HG02798 (cell line): ENCODE results near the gene APOBEC3B.
"Not testable (repeated sequence)": the region's sequence is repeated elsewhere in the genome, so short reads cannot be mapped to it uniquely, and the experiment has no call there.

Experiments
- ATAC-seq: cut with Tn5 transposase; IDR thresholded peaks from one replicate; pipeline ENCODE4 v1.9.1; 2021; ENCODE audit warnings: mild to moderate bottlenecking; ENCODE audit not compliant: unreplicated experiment, poor library complexity

The APOBEC3B gene

GRCh38 chr22:38981992-38982927, at the start of gene APOBEC3B:
Gene APOBEC3B, plus strand, starts transcription at chr22:38982347. Its CDS starts 107 bp downstream, at chr22:38982454.
- ATAC-seq, result peak; percentile 64

GRCh38 chr22:38935023-38935422, 47.1 kb upstream of the APOBEC3B start:
- no peak for ATAC-seq

GRCh38 chr22:38935616-38936015, 46.5 kb upstream of the APOBEC3B start:
- ATAC-seq, result no peak

- no peak for ATAC-seq
Measured at GRCh38 chr22:38936562-38936961, 45.6 kb upstream of the APOBEC3B start.

GRCh38 chr22:38937036-38937435, 45.1 kb upstream of the APOBEC3B start:
- ATAC-seq, result no peak

- ATAC-seq, result no peak
Measured at GRCh38 chr22:38937541-38937940, 44.6 kb upstream of the APOBEC3B start.

- no peak for ATAC-seq
Measured at GRCh38 chr22:38938221-38938620, 43.9 kb upstream of the APOBEC3B start.

GRCh38 chr22:38938925-38939324, 43.2 kb upstream of the APOBEC3B start:
- ATAC-seq, result no peak

GRCh38 chr22:38940811-38941384, 41.2 kb upstream of the APOBEC3B start:
- no peak for ATAC-seq

GRCh38 chr22:38941488-38941987, 40.6 kb upstream of the APOBEC3B start:
- ATAC-seq, result peak; percentile 67

- ATAC-seq, result no peak
Measured at GRCh38 chr22:38942702-38943101, 39.4 kb upstream of the APOBEC3B start.

- no peak for ATAC-seq
Measured at GRCh38 chr22:38943201-38943600, 38.9 kb upstream of the APOBEC3B start.

- ATAC-seq, result no peak
Measured at GRCh38 chr22:38943882-38944281, 38.3 kb upstream of the APOBEC3B start.

- no peak for ATAC-seq
Measured at GRCh38 chr22:38944653-38945052, 37.5 kb upstream of the APOBEC3B start.

GRCh38 chr22:38945706-38946338, 36.3 kb upstream of the APOBEC3B start:
- not testable (repeated sequence) for ATAC-seq

- no peak for ATAC-seq
Measured at GRCh38 chr22:38946771-38947170, 35.4 kb upstream of the APOBEC3B start.

GRCh38 chr22:38947321-38948140, 34.6 kb upstream of the APOBEC3B start:
- ATAC-seq, result no peak

- ATAC-seq, result no peak
Measured at GRCh38 chr22:38948181-38948940, 33.8 kb upstream of the APOBEC3B start.

- ATAC-seq, result no peak
Measured at GRCh38 chr22:38949889-38950405, 32.2 kb upstream of the APOBEC3B start.
